OCI-LY7 (cell line): ENCODE data around the gene MDFIC.

Experiments
- EZH2phosphoT487 ChIP-seq: fragments of 200-600 bp; sonication (generic); IDR thresholded peaks from 2 replicates; pipeline ENCODE4 v1.6.1; 2018; ENCODE audit warnings: low read depth, borderline replicate concordance, mild to moderate bottlenecking, mixed run types, antibody characterized with exemption, low read length, moderate library complexity, mixed read lengths
- TF ChIP-seq, protein P1 (sequence below): fragments of 200-600 bp; sonication (generic); conservative IDR thresholded peaks from 2 replicates; pipeline ENCODE4 v1.5.1; 2014; ENCODE audit warnings: mild to moderate bottlenecking, antibody characterized with exemption, low read length, moderate library complexity, mixed read lengths

DNA sequence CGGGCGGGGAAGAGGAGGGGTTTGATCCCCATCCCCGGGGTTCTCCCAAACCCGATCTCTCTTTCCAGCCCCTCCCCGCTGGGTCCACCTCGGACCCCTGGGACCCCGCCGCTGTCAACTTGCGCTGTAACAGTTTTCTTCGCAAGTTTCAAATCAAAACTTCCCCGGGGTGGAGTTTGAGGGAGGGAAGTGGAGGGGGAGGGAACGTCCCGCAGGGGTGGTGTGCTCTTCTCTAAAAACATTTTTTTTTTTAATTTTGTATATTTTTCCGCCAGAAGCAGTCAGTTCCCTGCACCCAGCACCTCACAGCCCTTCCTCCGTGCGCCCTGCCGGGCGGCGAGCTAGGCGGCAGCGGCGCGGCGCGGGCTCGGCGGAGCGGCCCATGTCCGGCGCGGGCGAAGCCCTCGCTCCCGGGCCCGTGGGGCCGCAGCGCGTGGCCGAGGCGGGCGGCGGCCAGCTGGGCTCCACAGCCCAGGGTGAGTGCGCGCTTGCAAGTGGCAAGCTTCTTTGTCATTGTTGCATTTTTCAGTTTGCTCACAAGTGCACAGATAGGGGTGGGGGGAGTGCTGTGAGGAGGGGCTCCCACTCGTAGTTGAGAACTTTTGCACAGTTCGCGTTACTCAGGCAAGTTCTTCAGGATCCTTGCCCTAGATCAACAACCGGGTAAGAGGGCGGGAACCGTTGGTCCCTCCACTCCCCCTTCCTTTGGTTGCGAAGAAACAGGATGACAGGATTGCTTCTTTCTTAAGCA lies 933 bp downstream of the MDFIC start:
- TF ChIP-seq, protein P1, sequence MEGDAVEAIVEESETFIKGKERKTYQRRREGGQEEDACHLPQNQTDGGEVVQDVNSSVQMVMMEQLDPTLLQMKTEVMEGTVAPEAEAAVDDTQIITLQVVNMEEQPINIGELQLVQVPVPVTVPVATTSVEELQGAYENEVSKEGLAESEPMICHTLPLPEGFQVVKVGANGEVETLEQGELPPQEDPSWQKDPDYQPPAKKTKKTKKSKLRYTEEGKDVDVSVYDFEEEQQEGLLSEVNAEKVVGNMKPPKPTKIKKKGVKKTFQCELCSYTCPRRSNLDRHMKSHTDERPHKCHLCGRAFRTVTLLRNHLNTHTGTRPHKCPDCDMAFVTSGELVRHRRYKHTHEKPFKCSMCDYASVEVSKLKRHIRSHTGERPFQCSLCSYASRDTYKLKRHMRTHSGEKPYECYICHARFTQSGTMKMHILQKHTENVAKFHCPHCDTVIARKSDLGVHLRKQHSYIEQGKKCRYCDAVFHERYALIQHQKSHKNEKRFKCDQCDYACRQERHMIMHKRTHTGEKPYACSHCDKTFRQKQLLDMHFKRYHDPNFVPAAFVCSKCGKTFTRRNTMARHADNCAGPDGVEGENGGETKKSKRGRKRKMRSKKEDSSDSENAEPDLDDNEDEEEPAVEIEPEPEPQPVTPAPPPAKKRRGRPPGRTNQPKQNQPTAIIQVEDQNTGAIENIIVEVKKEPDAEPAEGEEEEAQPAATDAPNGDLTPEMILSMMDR = no peak
- no peak for TF ChIP-seq EZH2phosphoT487
